IPS-NIHi7 (cell line): ENCODE results near the gene BPHL.
"Not testable (repeated sequence)": the region's sequence is repeated elsewhere in the genome, so short reads cannot be mapped to it uniquely, and the experiment has no call there.

Experiments
- DNase-seq: peaks from one replicate; pipeline ENCODE4 v3.0.0; 2012; ENCODE audit warnings: mixed read lengths; ENCODE audit errors: extremely low spot score

The BPHL gene

DNA sequence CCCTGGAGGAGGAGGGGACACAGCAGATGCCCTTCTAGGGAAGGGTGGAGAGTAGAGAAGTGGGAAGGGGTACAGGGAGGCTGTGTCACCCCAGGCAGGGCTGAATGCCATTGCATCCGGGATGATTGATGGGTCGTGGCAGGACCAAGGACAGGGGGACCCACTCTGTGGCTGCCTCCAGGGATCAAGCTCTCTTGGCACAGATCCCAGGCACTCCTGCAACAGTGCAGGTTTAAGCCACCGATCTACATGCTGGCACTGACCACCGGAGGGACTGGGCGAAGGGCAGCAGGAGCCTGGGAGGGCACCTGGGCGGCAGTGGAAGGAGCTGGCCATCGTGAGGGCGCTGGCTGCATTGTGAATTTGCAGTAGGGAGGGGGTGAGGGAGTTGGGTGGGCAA is 61.4 kb downstream of the BPHL start:
- not testable (repeated sequence) for DNase-seq

DNA sequence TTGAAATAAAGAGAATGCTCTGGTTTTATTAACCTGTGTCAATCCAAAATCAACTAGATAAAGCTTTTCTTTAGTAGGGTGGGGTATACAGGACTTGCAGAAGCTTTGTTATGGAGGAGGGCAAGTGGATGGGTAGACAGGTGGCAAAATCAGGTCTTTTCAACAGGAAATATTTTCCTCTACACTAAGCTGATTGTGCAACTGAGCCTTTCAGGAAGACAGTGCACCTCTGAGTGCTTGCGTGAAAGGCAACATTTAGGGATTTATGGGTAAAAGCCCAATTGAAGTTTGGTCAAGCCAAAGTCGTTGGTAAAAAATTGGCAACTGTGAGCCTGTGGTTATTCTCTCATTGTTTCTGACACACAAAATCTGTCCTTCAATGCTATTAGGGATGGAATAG is 62.6 kb downstream of the BPHL start:
- no peak for DNase-seq

DNA sequence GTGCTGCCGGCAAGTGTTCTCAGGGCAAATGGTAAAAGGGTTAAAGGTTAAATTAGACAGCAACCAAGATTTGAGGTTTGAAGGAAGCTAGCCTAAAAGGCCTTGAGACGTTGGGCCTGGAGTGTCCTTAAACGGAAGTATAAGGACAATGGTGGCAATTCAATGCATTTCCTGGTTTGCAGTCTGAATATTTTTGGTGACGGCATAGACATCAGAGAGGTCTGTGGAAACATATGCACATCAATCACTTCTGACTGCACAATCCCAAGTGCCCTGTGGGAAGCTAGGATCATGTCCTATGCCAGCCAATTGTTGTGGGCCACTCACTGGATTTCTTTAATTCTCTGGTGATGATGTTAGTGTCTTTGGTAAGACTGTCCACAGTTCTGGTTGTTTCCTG is 64.6 kb downstream of the BPHL start:
- no peak for DNase-seq

DNA sequence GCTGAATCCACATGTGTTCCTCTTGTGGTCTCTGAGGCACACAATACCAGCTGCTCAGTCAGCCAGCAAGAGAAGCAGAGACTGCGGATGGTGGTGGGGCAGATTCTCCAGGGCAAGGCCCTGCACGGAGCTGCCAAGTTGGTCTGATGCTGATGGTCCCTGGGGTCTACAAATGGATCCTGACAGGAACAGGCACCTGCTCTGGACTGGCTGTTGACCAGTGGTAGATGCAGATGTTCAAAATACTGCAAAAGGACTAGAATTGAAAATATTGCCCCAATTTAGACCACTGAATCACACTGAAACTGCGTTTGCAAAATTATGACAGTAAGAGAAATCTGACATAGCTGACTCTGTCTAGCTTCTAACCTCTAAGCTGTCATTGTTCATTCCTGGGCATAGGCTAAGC is 68.5 kb downstream of the BPHL start:
- no peak for DNase-seq

DNA sequence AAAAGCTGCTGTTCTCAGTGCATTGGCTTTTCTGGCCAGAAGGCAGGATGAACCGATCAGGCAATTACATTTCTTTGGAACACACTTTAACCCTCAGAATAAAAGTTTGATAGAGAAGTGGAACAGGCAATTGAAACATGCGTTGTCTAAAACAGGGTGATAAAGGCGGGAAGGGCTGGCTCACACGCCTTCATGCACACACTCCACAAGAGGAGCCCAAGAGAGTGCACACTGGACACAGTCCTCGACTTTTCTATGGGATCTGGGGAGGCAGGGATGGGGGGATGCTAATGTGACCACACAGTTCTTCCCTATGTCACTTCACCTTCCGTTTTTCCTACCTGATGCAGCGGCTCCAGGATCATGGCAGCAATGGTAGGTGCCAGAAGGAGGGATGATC is 69.8 kb downstream of the BPHL start:
- DNase-seq, result no peak

DNA sequence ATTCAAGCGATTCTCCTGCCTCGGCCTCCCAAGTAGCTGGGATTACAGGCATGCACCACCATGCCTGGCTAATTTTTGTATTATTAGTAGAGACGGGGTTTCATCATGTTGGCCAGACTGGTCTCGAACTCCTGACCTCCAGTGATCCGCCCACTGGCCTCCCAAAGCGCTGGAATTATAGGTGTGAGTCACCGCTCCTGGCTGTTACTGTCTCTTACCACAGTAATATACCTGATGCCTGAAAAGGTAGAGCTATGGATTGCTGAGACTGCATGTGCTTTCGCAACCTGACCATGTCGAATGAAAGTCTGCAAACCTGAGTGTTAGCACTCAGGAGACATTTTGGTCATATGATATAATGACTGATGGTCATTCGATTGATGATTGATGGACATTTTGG is 70.7 kb downstream of the BPHL start:
- DNase-seq, result not testable (repeated sequence)

DNA sequence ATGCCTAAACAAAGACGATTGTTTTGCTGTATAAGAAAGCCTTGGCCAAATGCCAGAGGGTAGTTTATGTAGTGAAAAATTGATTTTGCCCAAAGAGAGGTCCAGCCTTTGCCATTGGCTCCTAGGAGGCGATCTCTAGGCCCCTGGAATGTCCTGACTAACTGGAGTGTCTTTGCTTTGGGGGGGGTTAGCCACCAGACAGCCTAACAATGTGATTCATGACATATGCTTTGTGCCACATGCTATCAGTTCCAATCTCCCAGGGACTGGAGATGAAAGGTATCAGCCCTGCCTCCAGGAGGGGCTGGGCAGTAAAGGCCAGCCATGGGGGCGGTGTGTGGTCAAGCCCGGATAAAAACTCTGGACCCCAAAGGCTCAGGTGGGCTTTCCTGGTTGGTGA is 71.5 kb downstream of the BPHL start:
- no peak for DNase-seq

DNA sequence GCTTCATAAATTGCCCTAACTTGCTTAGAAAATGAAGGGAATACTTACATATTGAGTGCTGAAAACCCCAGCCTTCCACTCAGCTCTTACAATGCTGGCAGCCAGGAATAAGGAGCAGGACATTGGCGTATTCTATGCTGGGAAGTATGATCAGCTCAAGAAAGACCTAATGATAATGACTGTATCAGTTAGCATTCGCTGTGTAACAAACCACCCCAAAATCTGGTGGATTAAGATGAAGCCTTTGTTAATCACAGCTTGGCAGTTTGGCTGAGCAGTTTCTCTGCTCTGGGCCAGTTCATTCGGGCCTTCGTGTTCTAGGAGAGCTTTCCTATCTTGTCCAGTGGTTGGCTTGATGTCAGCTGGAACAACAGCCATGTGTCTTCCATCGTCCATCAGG is 72.3 kb downstream of the BPHL start:
- DNase-seq, result no peak

DNA sequence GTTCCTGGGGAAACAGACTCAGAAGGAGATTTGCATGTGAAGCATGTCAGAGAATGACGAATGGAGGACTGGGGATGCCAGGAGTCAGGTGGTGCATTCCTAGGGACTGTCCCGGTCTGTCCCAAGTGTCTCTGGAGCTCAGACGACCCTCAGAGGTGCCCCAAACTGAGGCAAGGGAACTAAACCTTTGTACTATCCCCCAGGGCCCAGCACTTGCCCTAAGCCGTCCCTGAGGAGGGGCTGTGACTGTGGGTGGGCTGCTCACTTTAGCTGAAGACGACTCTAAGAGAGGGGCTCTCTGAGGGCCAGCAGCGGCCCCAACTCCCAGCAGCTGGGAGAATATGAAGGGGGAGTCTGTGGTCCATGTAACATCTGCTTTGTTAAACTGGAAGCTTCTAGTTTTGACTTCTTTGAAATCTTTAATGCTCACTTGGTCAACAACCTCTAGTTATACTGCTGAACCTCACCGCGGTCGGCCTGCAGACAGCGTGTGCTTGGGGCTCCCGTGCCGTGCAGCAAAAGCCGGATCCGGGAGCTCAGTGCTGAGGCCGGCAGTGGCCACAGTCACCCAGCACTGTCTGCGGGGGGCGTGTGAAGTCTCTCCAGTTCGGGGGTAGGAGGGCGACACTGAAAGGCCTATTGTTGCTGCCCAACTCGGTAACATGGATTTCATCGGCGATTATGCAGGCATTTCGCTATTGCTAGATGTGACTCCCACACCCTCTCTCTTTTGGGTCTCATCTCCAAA is 74.8 kb downstream of the BPHL start:
- DNase-seq, result no peak

DNA sequence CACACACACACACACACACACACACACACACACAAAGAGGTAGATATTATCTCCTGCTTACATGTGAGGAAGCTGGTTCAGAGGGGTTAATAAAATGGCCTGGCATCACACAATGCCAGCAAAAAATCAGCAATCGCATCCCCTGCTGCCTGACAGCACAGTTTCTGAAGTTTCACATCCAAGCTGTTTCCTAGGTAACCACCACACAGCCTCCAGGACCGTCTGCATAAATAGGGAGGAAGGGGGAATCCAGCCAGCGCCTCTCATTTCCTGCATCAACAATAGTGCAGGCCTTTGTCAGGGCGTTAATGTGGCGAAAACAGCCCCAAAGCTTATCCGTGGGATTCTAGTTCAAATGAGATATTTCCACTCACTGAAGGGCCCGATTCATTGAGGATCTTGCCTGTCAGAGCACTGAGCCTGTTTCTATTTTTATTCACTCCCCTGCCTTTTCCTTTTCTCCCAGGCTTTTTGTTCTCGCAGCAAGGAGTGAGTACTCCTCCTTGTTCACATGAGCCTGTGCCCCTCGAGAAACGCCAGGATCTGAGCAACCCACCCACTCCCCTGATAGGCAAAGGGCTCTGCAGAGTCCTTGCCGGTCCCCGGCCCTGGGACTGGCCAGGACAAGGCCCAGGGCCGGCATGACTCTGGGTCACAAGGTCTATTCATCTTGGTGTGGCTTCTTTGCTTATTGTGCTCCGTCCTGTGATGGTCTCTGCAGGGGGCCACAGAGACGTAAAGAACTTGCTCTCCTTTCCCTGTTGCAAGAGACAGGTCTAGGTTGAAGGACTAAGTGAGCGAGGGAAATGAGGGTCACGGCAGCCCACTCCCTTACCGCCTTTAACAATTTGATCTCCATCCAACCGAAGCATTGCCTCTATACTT is 76.3 kb downstream of the BPHL start:
- DNase-seq, result peak; percentile 62

DNA sequence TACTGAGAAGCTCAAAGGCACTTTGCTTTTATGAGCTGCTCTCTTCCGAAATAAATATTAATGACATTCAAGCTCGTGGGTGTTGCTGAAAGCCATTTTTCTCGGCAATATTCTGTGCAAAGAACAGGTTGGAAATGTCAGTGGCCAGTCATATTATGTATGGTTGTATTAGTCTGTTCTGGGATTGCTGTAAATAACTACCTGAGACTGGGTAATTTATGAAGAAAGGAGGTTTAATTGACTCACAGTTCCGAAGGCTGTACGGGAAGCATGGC is 76.8 kb downstream of the BPHL start:
- no peak for DNase-seq

DNA sequence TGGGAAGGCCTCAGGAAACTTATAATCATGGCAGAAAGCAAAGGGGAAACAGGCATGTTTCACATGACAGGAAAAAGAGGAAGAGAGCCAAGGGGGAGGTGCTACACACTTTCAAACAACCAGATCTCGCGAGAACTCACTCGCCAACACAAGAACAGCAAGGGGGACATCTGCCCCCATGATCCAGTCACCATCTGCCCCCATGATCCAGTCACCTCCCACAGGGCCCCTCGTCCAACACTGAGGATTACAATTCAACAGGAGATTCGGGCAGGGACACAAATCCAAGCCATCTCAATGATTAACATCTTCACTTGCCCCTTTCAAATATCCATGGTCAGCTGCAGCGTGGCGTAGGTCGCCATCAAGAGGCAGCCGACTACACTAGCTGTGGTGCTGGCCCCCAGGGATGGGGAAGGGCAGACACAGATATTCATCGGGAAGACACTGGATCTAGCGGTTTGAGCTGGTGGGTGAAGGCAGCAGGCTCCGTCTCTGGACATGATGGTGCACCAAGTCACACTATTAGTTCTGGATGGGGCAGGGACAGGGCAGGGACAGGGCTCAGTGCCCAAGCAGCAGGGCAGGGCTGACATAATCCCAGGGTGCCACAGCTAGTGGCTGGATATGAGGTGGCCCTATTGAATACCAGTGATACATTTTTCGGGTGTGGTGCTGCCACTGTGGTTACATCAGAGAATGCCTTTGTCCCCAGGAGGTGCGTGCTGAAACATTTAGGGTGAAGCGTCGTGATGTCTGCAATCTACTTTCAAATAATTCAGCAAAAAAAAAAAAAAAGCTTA is 77.4 kb downstream of the BPHL start:
- peak; percentile 64 for DNase-seq

DNA sequence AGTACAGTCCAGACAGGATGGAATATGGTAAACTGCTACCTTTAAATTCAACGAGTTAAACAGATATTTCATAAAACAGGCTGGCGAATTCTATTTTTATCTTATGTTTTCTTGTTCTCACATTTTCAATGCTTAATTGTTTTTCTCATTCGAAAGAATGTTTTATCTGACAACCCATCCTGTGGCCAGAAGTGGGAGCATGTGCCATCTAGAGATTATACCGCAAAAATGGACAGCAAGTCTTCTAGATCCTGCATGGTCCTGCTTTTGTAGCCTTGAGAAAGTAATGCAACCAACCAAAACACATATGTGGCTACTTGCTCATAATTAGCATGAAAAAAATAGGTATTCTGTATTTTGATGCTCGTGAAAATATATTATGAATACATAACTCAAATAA is 78.3 kb downstream of the BPHL start:
- DNase-seq, result no peak

DNA sequence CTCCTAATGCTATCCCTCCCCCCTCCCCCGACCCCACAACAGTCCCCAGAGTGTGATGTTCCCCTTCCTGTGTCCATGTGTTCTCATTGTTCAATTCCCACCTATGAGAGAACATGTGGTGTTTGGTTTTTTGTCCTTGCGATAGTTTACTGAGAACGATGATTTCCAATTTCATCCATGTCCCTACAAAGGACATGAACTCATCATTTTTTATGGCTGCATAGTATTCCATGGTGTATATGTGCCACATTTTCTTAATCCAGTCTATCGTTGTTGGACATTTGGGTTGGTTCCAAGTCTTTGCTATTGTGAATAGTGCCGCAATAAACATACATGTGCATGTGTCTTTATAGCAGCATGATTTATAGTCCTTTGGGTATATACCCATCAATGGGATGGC is 79.2 kb downstream of the BPHL start:
- not testable (repeated sequence) for DNase-seq

DNA sequence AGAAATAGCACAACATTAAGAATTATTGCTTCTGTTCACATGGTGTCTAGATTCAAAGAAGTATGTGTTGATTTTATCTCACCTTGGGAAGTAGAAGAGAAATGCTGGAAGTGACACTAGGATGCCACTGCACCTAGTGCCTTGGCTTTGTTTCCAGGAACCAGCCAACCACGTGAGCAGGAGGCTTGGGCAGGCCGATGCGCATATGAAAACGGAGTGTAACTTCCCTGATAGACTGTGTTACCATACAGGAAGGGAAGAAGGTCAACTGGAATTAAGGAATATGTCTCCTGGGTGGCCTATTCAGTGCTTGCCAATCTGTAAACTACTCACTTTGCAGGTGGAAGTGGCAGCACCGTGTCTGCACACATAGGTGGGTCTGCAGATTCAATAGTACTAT is 80.9 kb downstream of the BPHL start:
- DNase-seq, result no peak

DNA sequence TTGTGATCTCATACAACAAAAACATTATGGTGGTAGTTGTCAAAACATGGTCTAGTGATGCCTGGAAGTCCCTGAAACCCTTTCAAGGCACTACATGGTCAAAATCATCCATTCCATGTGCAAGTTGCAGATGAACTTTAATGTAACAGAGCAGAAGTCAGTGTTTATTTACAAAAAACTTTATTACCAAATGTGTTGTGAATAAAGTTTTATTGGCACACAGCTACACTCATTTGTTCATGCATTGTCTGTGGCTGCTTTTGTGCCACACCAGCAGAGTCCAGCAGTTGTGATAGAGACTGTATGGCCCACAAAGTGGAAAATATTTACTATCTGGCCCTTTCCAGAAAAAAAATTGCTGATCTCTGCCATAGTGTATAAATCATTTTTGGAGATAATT is 82.2 kb downstream of the BPHL start:
- no peak for DNase-seq

DNA sequence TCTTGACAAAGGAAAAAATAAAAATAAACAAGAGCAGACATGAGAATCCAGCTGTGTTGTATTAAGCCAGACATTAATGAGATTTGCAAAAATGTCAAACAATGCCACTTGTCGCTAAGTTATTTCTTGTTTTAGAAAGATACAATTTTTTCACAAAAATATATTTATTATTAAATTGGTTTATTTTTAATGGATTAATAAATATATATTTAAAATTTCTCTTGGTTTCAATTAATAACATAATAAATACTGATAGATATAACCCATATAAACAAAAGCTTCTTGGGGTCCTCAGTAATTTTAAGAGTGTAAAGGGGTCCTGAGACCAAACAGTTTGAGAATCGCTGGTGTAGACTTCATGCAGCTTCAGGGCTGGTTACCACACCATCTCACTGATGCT is 82.9 kb downstream of the BPHL start:
- no peak for DNase-seq
